Liver (tissue), 3 donors: ENCODE data around the gene SERPING1.

Experiments used
- CTCF ChIP-seq: fragments of 150-350 bp; IDR thresholded peaks from 2 replicates; pipeline ENCODE4 v1.5.1; 2017; ENCODE audit warnings: improper control_type of control experiment, low read depth, low read length; ENCODE audit not compliant: missing input control
- EGR1 ChIP-seq, 2 donors: IDR thresholded peaks; 2 replicates each; pipeline ENCODE4 v1.6.1; 2016 to 2018; ENCODE audit warnings: antibody characterized with exemption in 2 of 2, low read depth in 2 of 2
- MAX ChIP-seq: IDR thresholded peaks from 2 replicates; pipeline ENCODE4 v1.6.1; 2016; ENCODE audit warnings: antibody characterized with exemption
- RAD21 ChIP-seq, 2 donors: IDR thresholded peaks; 2 replicates each; pipeline ENCODE4 v1.6.1; 2016; ENCODE audit warnings: antibody characterized with exemption in 2 of 2, mild to moderate bottlenecking in 2 of 2
- TAF1 ChIP-seq: conservative IDR thresholded peaks from 2 replicates; pipeline ENCODE4 v1.6.1; 2016; ENCODE audit warnings: antibody characterized with exemption, mild to moderate bottlenecking
- YY1 ChIP-seq: IDR thresholded peaks from 2 replicates; pipeline ENCODE4 v1.6.1; 2016; ENCODE audit warnings: antibody characterized with exemption, mild to moderate bottlenecking
- donor health status: healthy.
- donor health status: healthy.

- TF ChIP-seq RAD21 (IDR thresholded peaks at IDR 0.05) (no peak), CTCF (no peak), EGR1 (IDR thresholded peaks at IDR 0.05; ENCODE audit: low read depth in 2 of 2) (no peak), TAF1 (no peak), MAX (no peak), YY1 (no peak)
Measured at GRCh38 chr11:57626895-57627294, 29.4 kb downstream of the SERPING1 start.
